HG02870 (cell line): Measurements from ENCODE around the gene ATXN1.
"Not testable (repeated sequence)": the region's sequence is repeated elsewhere in the genome, so short reads cannot be mapped to it uniquely, and the experiment has no call there.

Experiments
- ATAC-seq: cut with Tn5 transposase; IDR thresholded peaks from one replicate; pipeline ENCODE4 v1.9.1; 2021; ENCODE audit warnings: mild to moderate bottlenecking, moderate library complexity; ENCODE audit not compliant: unreplicated experiment

The ATXN1 gene

DNA sequence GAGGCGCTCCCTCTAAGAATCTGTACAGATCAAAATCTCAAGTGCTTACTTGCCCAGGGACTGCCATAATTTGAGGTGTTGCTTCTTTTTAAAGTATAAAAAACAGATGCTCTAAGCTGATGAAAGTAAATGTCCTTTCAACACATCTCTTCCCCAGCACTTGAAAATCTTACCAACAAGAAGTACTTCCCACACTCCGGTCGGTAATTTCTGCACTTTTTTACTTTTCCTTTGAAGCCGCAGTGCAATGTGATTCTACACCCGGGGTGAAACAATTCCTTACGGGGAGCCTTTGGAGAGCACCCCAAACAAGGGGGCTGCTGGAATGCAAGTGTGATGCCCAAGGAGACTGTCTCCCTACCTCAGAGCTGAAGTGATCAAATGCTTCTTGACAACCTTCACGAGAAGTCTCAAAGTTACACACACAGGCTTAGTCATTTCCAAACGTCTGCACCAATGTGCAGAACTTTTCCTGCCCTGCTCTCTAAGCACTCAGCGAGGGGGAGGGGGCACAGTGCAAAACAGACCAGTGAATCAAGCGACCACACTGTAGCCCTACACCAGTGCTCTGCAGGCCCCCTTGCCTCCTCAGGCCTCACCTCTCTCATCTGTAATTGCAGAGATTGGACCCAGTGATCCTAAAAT, 56.7 kb downstream of the ATXN1 start:
- ATAC-seq = no peak

- not testable (repeated sequence) for ATAC-seq
Observed at GRCh38 chr6:16702627-16703378, 58.5 kb downstream of the ATXN1 start.

DNA sequence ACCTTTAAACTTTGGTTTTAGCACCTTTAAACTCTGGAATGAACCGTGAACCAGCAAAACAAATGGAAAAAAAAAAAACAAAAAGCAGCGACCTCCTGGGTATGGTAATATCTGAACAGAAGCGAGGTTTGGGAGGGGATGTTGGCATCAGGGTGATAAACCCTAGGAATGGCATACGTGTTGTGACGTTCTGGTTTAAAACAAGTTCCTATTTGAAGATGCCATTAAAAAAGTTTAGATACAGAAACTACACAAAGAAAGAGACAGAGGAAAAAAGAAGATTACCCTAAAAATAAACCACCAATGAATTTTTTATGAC, 60.4 kb downstream of the ATXN1 start:
- ATAC-seq = no peak

DNA sequence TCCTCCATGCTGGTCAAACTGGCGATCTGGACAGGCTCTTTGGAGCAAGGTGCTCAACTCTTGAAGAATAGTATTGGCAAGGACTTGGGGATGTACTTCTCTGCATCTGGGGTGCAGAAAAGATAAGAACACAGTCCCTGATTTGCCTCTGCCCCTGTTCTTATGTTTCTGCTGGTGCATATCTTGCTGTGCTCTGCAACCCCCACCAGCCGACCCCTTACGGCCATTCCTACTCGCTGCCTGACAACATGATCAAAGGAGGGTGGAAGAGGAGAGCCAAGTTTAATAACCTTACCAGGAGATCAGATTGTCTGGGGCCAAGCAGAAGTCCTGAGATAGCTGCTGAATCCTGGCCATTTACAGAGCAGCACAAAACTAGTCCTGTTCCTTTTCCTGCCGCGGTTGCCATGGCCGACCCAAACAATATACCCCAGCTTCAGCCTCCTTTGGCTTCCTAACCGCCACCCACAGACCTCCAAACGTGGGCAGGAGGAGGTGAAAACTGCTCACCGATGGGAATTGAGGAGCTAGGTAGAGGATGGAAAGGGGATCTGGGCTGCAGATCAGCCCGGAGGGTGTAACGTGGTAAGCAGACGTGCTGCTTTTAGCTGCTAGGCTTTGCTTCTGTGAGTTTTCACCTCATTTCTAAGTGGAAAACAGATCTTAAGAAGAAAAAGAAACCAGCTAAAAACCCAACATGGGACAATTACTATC, 60.9 kb downstream of the ATXN1 start:
- ATAC-seq = no peak

GRCh38 chr6:16698997-16699868, 62.0 kb downstream of the ATXN1 start:
- no peak for ATAC-seq

DNA sequence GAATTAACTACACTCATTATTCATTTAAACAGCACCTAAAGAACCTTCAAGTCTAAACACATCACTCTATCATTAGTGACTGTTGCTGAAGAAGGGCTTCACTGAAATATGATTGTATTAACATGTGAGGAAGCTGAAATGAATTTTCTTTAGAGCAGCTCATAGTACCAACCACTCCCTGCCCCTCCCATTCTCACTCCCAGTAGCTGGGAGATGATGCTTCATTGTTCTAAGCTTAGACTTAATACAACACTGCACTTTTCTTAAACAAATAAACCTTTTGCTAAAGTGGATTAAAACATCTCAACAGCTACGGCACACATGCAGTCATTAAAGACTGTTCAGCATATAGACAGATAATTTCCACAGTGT, 63.1 kb downstream of the ATXN1 start:
- no peak for ATAC-seq

GRCh38 chr6:16697437-16698161, 63.7 kb downstream of the ATXN1 start:
- ATAC-seq = no peak

GRCh38 chr6:16696496-16696895, 64.8 kb downstream of the ATXN1 start:
- no peak for ATAC-seq

DNA sequence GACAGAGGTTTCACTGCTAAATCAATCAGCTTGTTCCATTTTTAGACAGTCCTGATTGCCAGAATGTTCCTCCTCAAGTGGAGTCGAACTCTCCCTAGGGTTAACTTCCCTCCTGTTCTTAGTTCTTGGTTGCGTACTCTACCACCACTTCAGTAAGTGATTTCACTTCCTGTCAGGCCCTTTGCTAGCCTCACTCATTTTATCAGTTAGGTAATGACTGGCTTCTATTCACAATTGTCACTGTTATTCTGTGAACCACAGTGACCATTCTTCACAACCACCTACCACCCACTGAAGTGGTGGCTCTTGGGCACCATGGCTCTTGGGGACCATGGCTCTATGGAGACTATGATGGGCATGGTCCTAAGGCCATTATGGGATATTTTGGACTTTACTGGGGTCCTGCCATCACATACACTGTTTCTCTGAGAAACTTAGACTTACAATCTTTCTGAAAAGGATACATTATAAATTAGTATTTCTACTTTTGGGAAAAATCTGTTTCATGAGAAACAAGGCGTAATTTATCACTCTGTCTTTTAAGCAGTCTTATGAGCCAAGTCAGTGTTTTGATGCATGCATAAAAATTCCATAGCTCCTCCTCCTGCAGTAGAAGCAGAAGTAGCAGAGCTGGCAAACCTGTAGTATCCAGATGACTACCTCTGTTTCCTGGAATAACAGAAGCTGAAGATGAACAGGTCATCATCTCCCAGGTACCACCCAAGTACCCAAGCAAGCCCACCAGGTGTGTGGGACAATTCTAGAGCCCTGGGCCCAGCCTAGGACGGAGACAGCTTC, 66.3 kb downstream of the ATXN1 start:
- peak; percentile 64 for ATAC-seq

DNA sequence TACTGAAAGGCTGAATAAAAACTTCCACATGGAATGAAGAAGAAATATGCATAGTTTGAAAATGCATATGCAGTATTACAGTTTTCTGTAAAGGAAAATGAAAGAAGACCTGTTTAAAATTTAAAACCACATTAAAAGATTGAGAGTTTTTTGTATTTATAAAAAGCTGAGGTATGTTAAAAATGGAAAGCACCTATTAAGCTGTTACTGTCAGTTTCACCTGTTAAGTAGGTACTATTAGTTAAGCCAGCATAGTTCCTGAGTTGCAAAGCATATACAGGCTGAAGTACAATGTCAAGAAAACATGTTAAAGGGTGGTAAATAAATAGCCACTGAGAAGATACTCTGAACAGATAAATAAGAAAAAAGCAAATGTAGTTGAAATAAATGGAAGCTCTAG, 69.9 kb downstream of the ATXN1 start:
- ATAC-seq = no peak

- peak; percentile 81 for ATAC-seq
Observed at GRCh38 chr6:16690608-16691142, 70.6 kb downstream of the ATXN1 start.

DNA sequence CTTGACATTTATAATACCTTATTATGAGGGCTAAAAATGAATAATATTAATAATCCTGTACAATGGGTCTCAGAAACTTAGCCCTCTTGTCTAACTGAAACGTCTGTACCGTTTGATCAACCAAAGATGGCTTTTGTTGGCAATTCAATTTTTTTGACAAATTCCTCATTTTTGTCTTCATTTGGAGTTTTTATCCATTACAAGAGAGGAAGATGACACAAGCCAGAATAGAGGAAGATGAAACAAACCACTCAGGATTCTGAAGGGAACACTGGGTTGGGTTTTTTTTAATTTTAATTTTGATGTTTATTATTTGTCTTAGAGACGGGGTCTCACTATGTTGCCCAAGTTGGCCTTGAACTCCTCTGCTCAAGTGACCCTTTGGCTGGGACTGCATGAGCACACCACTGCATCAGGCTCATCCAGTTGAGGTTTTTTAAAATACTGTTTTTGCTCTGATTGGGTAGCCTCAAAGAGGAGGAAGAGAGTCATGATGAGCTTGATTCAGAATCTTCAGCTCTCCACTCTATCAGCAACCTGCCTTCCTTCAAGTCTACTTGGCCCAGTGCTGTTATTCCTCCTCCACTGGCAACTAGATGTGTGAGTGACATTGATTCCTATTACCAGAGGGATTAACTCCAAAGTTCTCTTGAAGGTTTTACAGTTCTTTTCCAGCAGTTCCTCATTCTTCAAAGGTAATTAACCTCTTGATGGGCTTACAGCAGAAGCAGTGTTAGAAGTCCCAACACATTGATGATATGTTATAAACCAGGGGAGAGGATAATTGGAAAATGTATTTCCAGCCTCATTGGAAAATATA, 71.3 kb downstream of the ATXN1 start:
- ATAC-seq = no peak

DNA sequence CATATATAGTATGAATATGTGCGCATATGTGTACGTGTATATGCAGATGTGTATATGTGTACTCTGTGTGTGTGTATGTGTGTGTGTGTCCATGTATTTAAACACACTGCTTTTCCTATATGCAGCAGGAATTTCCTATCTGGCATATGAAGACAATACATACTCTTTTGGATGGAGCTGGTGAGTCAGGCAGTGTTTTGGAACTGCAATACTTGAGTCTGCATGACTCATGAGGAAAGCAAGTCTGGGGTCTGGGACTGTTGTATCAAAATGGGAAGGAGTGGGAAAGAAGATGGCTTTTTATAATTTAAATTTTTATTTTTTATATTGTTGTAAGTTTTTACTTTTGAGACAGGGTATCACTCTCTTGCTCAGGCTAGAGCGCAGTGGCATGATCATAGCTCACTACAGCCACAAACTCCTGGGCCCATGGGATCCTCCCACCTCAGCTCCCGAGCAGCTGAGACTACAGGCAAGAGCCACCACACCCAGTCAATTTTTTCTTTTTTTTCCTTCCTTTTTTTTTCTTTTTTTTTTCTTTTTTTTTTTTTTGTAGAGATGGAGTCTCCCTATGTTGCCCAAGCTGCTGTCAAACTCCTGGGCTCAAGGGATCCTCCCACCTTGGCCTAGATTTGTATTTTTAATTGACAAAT, 72.2 kb downstream of the ATXN1 start:
- ATAC-seq = no peak

DNA sequence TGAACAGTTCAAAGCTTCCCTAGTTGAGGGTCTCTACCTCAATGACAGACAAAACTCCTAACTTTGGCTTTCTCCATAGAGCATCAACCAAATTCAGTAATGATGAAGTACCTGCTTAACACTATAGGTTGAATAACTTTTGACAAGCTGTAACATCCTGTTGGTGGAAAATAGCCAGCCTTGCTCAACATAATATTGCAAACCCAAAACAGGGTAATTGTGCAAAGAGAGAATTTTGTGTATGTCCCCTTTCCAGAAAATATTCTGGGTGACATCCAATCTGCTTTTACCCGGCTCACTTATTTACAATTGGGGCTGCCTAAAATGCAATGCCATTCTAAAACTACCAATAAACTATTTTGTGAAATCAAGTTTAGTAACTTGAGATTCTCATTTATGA, 72.8 kb downstream of the ATXN1 start:
- ATAC-seq = no peak

GRCh38 chr6:16687045-16687444, 74.2 kb downstream of the ATXN1 start:
- no peak for ATAC-seq

- no peak for ATAC-seq
Observed at GRCh38 chr6:16684896-16685554, 76.2 kb downstream of the ATXN1 start.

DNA sequence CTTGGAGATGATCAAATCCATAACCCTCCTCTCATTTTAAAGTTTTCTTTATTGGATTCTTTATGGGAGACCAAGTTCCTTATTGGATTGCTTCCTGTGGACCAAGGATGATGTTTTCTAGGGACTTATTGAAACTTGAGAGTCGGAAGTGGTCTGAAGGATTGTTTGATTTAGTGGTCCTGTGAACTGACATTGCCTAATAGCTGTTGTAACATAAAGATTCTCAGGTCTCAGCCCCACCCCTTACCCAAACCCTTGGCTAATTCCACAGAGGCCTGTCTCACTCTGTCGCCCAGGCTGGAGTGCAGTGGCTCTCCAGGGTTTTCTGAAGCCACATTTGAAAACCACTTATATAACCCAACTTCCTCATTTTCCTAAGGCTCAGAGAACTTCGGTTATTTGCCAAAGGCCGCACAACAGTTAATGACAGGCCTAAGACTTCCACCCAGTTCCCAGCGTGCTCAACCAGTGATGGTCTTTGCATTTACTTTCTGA, 77.0 kb downstream of the ATXN1 start:
- no peak for ATAC-seq
